Activated naive CD8-positive, alpha-beta T cell treated with anti-CD3 and anti-CD28 coated beads, Interleukin-2, amount 50 U/mL, for 24 hours (primary cell): Measurements from ENCODE around the gene LCN15.

Experiments
- ATAC-seq: fragments of 150-1000 bp; cut with Tn5 transposase; one replicate; pipeline ENCODE4 v1.10.0; 2021
- DNase-seq: peaks from one replicate; pipeline ENCODE4 v3.0.0; 2021
- H3K27ac Mint-ChIP-seq: one replicate; pipeline ENCODE4 v1.8.0; 2021; ENCODE audit warnings: mild to moderate bottlenecking, mixed read lengths
- H3K27me3 Mint-ChIP-seq: one replicate; pipeline ENCODE4 v1.8.0; 2021; ENCODE audit warnings: mixed read lengths
- H3K36me3 Mint-ChIP-seq: one replicate; pipeline ENCODE4 v1.8.0; 2021; ENCODE audit warnings: low read depth, mixed read lengths
- H3K4me1 Mint-ChIP-seq: one replicate; pipeline ENCODE4 v1.8.0; 2021; ENCODE audit warnings: mixed read lengths
- H3K4me3 Mint-ChIP-seq: one replicate; pipeline ENCODE4 v1.8.0; 2021; ENCODE audit warnings: mild to moderate bottlenecking, moderate library complexity, mixed read lengths
- H3K9me3 Mint-ChIP-seq: one replicate; pipeline ENCODE4 v1.8.0; 2021; ENCODE audit warnings: mixed read lengths

LCN15 gene

DNA sequence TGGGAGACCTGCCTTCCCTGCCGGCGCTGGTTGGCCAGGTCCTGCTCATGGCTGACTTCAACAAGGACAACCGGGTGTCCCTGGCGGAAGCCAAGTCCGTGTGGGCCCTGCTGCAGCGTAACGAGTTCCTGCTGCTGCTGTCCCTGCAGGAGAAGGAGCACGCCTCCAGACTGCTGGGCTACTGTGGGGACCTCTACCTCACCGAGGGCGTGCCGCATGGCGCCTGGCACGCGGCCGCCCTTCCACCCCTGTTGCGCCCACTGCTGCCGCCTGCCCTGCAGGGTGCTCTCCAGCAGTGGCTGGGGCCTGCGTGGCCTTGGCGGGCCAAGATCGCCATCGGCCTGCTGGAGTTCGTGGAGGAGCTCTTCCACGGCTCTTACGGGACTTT is 41.4 kb downstream of the LCN15 start:
- ATAC-seq (no peak), DNase-seq (peak; percentile 23)
- Mint-ChIP-seq H3K36me3 (peaks cover 45% of the 10 kb centered on the region), H3K4me3 (peak overlapping the region; percentile 17), H3K9me3 (no peaks in the 10 kb centered on the region), H3K4me1 (peaks cover 32% of the 10 kb centered on the region), H3K27ac (no peak overlapping the region), H3K27me3 (peaks cover 3% of the 10 kb centered on the region)

DNA sequence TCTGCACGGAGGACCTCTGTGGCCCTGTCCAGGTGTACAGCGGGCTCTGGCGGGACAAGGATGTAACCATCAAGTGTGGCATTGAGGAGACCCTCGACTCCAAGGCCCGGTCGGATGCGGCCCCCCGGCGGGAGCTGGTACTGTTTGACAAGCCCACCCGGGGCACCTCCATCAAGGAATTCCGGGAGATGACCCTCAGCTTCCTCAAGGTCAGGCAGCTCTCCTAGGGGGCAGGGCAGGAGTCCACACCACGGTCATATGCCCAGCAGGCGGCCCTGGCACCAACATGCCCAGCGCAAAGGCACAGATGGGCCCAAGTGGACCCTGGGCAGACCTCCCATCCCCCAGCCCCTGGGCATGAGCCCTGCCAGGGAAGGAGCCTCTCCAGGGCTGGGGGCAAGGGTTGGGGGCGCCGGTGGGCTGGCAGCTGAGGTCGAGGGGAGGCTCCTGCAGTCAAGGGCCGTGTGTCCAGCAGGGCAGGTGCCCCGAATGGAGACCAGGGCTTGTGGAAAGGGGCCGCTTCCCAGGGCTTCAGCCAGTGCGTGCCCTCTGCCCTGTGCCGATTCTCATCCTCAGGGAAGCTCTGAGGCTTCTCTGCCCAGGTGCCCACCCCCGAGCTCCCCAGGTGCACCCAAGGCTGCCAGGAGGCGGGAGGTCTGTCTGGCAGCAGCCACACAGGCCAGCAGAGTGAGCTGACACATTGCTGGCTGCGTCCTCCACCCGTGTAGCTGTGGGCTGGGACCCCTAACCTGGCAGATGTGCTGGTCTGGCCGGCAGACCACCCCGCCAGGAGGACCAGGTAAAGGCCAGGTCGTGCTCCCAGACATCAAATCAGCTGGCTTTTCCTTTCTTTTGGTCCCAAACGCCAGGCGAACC is 42.0 kb downstream of the LCN15 start:
- no peak for DNase-seq
- ATAC-seq, result no peak
- peaks cover 30% of the 10 kb centered on the region for H3K4me1 Mint-ChIP-seq
- H3K9me3 Mint-ChIP-seq, result no peaks in the 10 kb centered on the region
- no peak overlapping the region for H3K27ac Mint-ChIP-seq
- peaks cover 3% of the 10 kb centered on the region for H3K27me3 Mint-ChIP-seq
- H3K36me3 Mint-ChIP-seq, result peaks cover 41% of the 10 kb centered on the region
- no peak overlapping the region for H3K4me3 Mint-ChIP-seq

DNA sequence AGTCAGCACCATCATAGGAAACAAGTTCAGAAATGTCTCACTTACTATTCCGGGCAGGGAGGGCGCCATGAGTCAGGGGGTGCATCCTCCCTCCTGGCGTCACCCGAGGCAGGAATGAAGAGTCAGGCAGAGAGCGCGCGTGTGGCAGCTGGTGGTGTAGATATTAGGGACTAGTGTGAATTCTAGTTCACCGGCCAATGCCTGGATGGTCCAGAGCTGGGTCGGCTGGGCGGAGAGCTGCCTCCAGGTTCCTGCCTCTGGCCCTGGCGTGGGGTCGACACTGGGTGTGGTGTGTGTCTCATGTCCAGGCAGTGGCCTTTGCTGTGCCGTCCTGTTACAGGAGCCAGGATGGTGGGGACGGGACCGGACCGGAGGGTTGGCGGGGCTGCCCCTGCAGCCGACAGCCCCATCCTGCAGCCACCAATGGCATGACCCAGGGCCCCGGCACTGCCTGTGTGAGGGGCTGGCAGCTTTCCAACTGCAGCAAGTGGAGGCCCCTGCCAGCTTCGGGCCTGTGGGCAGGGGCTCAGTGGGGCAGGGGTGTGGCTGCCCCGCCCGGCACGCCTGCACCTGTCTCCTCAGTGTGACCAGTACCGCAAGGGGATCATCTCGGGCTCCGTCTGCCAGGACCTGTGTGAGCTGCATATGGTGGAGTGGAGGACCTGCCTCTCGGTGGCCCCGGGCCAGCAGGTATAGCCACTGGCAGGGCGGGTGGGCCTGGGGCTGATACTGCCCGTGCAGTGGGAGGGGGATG is 42.8 kb downstream of the LCN15 start:
- peaks cover 25% of the 10 kb centered on the region for H3K4me1 Mint-ChIP-seq

DNA sequence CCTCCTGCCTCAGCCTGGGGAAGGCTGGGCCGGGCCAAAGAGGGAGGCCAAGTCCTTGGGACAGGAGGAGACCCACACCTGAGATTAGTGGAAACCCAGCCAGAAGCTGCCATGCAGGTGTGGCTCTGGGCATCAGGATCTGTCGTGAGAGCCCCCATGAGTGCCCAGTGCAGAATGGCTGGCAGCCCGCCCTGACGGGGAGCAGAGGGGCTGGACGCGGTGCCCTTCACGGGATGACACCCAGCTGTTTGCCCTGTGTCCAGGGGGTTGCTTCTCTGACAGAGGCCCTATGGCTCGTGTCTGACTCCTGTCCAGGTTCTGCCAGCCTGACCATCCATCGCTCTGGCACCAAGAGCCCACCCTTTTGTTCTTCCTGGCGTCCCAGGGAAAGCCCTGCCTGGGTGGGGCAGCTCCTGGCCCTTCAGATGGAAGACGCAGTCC is 43.4 kb downstream of the LCN15 start:
- ATAC-seq (no peak), DNase-seq (no peak)
- Mint-ChIP-seq H3K36me3 (peaks cover 29% of the 10 kb centered on the region), H3K27me3 (peaks cover 1% of the 10 kb centered on the region), H3K4me3 (no peak overlapping the region), H3K27ac (no peak overlapping the region), H3K9me3 (no peaks in the 10 kb centered on the region), H3K4me1 (peaks cover 20% of the 10 kb centered on the region)

More for the DNA sequence above, 42.8 kb downstream of the LCN15 start:
- no peak for ATAC-seq
- H3K36me3 Mint-ChIP-seq, result peaks cover 35% of the 10 kb centered on the region
- no peaks in the 10 kb centered on the region for H3K9me3 Mint-ChIP-seq
- no peak overlapping the region for H3K4me3 Mint-ChIP-seq
- H3K27ac Mint-ChIP-seq, result no peak overlapping the region
- H3K27me3 Mint-ChIP-seq, result no peaks in the 10 kb centered on the region
- DNase-seq, result no peak

DNA sequence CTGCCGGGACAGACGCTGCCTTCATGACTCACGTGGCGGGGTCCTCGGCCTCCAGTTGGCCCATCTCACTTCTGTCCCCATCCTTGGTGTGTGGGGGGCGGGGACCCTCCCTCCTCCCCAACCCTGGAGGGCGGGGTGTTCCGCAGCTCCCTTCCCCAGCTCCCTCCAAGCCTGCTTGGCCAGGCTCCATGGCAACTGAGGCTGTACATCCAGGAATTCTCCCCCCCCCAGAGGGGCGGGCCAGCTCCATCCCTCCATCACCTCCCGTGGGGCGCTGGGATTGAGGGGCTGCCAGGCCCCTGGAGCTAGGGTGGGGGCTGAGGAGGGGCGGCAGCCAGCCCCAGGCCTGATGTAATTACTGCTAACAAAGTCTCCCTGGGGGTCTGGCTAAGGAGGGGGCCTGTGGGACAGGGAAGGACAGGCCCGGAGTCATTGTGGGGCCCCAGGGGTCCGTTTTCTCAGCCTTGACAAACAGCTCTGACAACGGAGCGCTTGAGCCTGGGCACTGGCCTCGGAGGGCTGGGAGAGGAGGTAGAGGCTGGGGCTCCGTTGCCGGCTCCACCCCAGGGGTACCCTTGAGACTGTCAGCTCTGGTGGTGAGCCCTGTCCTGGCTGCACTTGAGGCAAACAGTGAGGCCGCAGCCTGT is 43.9 kb downstream of the LCN15 start:
- H3K36me3 Mint-ChIP-seq, result peaks cover 23% of the 10 kb centered on the region
- DNase-seq (no peak), ATAC-seq (no peak)
- no peak overlapping the region for H3K4me3 Mint-ChIP-seq
- no peaks in the 10 kb centered on the region for H3K9me3 Mint-ChIP-seq
- H3K27ac Mint-ChIP-seq, result no peak overlapping the region
- peaks cover 15% of the 10 kb centered on the region for H3K4me1 Mint-ChIP-seq
- H3K27me3 Mint-ChIP-seq, result peaks cover 6% of the 10 kb centered on the region

DNA sequence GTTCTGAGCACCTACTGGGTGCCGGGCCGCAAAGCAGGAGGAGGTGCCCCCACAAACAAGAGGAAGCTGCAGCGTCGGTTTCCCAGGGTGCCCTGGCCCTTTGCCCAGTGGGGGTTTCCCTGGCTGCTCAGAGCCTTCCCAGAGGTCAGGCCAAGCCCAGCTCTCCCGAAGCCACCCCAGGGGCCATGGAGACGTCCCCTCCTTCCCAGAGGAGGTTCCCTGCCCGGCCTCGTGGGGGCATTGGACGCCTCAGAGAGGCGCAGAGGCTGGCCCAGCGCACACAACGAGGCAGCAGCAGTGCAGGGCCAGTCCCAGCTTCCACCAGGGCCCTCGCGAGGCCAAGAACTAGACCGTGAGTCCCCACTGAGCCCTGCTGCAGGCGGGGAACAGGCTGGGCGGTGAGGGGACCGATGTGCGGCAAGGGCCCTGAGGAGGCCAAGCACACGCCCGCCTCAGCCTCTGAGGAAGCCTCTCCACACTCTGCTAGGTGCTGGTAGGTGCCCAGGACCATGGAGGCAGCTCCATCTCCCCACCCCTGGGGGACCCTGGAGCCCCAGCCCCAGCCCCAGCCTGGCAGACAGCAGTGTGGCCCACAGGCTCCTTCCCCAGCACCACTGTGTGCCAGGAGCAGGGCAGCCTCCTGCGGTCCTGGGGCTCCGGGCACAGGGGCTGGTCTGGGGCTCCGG is 45.0 kb downstream of the LCN15 start:
- no peak overlapping the region for H3K27ac Mint-ChIP-seq
- peak; percentile 13 for ATAC-seq
- peaks cover 11% of the 10 kb centered on the region for H3K4me1 Mint-ChIP-seq
- H3K36me3 Mint-ChIP-seq, result peaks cover 13% of the 10 kb centered on the region
- H3K27me3 Mint-ChIP-seq, result peaks cover 8% of the 10 kb centered on the region
- no peak overlapping the region for H3K4me3 Mint-ChIP-seq
- no peaks in the 10 kb centered on the region for H3K9me3 Mint-ChIP-seq
- peak; percentile 39 for DNase-seq

DNA sequence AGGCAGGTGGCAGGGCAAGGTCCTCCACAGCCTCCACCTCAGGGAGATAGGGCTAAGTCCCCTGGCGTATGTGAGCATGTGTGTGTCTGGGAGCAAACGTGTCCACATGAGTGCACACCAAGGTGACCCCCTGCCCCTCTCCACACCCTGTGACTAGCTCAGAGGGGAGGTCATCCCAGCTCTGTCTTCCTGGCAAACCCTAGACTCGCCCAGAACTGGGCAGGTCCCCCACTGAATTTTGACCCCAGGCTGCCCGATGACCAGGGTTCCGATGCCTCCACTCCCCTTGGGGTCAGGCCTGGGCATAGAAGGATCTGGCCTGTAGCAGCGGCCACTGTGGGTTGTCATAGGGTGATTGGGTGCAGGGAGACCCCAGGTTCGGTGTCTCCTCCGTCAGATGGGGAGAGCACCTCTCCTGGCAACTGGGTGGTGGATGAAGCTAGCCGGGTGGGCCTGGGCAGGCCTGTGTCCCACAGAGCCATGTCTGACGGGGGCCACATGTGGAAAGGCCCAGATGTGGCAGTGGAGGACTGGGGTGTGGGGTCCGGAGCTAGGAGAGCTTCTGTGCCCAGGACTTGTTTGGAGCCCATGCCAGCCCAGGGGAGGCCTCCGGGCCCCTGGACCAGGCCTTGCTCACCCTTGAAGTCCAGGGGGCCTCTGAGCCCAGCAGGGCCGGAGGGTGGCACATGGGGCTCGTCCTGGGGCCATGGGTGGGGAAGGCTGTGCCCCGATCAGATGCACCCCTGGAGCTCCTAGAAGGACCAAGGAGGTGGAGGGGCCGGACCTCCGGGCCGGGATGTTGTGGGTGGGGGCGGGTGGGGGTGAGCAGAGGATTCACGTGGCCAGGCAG is 45.7 kb downstream of the LCN15 start:
- Mint-ChIP-seq H3K4me1 (peaks cover 5% of the 10 kb centered on the region), H3K9me3 (no peaks in the 10 kb centered on the region), H3K4me3 (no peak overlapping the region), H3K27me3 (peaks cover 13% of the 10 kb centered on the region), H3K36me3 (peaks cover 6% of the 10 kb centered on the region), H3K27ac (no peak overlapping the region)
- no peak for DNase-seq
- no peak for ATAC-seq

DNA sequence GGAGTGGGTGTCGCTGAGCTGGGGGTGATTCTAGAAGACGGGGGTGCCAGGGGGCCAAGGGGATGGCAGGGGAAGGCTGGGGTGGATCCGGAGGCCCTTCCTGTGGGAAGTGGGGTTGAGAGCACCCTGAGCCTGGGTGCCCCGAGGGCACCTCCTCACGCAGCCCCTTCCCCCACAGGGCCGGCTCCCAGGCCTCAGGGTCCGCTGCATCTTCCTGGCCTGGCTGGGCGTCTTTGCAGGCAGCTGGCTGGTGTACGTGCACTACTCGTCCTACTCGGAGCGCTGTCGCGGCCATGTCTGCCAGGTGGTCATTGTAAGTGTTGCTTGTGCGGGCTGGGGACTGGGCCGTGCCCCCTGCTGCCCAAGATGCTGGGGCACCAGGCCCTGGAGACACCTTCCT is 46.9 kb downstream of the LCN15 start:
- ATAC-seq, result no peak
- peaks cover 5% of the 10 kb centered on the region for H3K36me3 Mint-ChIP-seq

DNA sequence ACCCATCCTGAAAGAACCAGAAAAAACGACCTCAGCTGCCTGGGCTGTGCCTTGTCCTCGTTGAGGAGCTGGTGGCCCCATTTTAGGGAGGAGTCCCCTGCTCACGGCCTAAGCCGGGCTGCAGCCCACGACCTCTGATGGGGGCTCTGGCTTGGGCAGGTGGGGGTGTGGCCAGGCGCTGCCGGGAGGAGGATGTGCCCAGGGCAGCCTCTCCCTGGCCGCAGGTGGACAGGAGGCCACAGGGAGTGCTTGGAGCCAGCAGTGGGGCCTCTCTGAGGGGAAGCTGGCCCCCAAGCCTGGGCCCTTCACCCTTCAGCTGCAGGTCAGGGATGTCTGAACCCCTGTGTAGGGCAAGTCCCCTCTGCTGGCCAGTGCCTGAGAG is 49.4 kb downstream of the LCN15 start:
- Mint-ChIP-seq H3K4me1 (peaks cover 6% of the 10 kb centered on the region), H3K27me3 (peaks cover 36% of the 10 kb centered on the region), H3K36me3 (no peaks in the 10 kb centered on the region), H3K4me3 (no peak overlapping the region), H3K27ac (no peak overlapping the region), H3K9me3 (no peaks in the 10 kb centered on the region)
- DNase-seq (no peak), ATAC-seq (no peak)

More for the DNA sequence above, 46.9 kb downstream of the LCN15 start:
- peaks cover 4% of the 10 kb centered on the region for H3K4me1 Mint-ChIP-seq
- no peak overlapping the region for H3K4me3 Mint-ChIP-seq
- H3K9me3 Mint-ChIP-seq, result no peaks in the 10 kb centered on the region
- no peak overlapping the region for H3K27ac Mint-ChIP-seq
- H3K27me3 Mint-ChIP-seq, result peaks cover 19% of the 10 kb centered on the region
- DNase-seq, result no peak

DNA sequence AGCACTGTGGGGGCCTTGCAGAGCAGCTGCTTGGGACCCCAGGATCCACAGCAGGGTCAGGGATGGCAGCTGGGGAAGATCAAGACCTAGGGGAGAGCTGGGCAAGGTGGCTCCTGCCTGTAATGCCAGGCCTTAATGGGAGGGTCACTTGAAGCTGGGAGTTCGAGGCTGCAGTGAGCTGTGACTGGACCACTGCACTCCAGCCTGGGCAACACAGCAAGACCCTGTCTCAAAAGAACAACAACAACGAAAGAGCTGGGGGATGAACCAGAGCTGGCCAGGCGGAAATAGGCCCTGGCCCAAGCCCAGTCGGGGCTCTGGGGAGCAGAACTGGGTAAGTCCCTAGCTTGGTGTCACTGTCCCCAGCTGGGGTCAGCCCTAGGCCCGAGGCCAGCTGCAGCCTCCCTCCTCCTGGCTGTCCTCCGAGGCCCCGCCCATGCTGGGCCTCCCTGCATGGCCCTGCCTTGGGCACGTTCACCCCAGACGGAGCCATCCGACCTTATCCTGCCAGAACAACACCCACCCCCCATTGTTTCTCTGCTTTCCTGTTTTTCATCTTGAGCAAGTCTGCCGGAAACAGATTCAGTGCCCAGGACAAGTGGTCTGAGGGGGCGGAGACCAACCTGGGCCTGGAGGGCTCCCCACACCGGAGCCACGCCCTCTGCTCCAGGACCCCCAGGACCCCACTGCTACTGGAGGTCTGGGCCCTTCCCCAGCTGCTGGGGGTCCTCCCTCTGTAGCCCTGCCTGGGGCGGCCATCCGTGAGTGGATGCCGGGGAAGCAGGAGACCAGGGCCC is 50.0 kb downstream of the LCN15 start:
- ATAC-seq, result no peak
- Mint-ChIP-seq H3K27me3 (peaks cover 36% of the 10 kb centered on the region), H3K4me3 (no peak overlapping the region), H3K4me1 (peaks cover 6% of the 10 kb centered on the region), H3K36me3 (no peaks in the 10 kb centered on the region), H3K9me3 (no peaks in the 10 kb centered on the region), H3K27ac (no peak overlapping the region)
- no peak for DNase-seq

DNA sequence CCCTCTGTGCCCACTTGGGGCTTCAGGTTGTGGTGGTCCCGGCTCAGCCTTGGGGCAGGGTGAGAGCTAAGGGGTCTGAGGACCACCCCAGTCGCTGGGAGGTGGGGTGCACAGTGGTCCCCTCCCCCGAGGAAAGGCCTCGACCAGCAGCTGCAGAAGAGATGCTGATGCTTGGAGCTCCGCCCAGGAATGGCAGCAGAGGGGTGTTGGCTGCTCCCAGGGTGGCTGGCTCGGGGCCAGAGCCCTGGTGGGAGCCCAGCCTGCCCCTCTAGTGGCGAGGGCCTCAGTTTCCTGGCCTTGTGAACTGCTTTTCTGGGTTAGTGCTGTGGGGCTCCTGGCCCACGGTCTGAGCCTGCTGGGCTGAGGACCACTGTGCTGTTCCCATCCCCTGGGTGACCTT is 50.8 kb downstream of the LCN15 start:
- Mint-ChIP-seq H3K27me3 (peaks cover 36% of the 10 kb centered on the region), H3K4me1 (peaks cover 6% of the 10 kb centered on the region), H3K9me3 (no peaks in the 10 kb centered on the region), H3K27ac (no peak overlapping the region), H3K4me3 (peak overlapping the region; percentile 17), H3K36me3 (no peaks in the 10 kb centered on the region)
- DNase-seq (no peak), ATAC-seq (no peak)

DNA sequence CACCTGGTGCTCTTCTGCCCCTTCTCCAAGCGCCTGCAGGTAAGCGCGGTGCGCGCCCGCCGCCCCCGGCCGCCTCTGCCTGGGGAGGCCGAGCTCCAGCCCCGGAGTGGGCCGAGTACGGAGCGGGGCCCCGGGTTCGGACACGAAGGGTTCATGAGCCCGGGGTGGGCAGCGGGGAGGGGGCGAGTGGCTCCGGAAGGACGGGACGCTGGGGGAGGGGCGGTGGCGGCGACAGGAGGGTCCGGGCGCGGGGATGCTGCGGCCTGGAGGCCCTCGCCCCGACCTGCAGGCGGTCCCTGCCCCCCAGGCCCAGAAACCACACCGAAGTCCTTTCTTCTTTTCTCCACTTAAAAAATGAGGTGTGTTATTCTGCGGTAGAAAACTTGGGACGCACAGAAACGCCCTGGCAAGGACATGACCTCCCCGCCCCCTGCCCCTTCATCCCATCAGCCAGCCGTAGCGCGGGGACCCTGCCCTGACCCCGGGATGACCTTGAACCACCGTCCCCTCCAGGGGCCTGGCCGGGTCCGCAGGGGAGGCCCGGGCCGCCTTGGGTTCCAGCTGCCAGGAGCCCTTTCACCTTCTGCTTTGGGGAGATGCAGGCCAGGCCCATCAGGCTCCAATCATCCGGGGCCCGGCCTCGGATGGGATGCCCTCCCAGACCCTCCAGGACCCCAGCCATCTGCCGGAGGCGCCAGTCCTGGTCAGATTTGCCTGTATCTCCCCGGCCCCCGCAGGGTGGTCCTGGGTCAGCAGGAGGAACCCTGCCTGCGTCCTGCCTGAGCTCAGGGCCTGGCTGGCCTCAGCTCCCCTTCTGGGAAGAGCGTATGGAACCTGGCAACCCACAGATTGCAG is 51.4 kb downstream of the LCN15 start:
- H3K27me3 Mint-ChIP-seq, result peaks cover 38% of the 10 kb centered on the region
- H3K4me1 Mint-ChIP-seq, result peaks cover 6% of the 10 kb centered on the region
- ATAC-seq, result no peak
- H3K36me3 Mint-ChIP-seq, result no peaks in the 10 kb centered on the region
- H3K9me3 Mint-ChIP-seq, result no peaks in the 10 kb centered on the region
- H3K4me3 Mint-ChIP-seq, result peak overlapping the region; percentile 17
- H3K27ac Mint-ChIP-seq, result no peak overlapping the region
- no peak for DNase-seq
